Endometrial microvascular endothelial cells (primary cell): ENCODE measurements around the gene SEC14L5. TPM values are rescaled to one million over a fixed set of nuclear protein-coding genes. Genes with fewer than 3 reads are reported as not detected.

Source experiments
- in situ Hi-C: cut with HindIII; loops from 2 replicates; pipeline ENCODE4 v1.10.0; 2017; ENCODE audit warnings: low sequenced_read_pairs, low pct_unique_long_range_greater_than_20kb; ENCODE audit errors: inconsistent ontology term
- total RNA-seq: library from RNA; depleted of rRNA; stranded (reverse); fragments of >200 nt; gene quantifications from one replicate; pipeline ENCODE4 v1.2.3, GENCODE V29; 2015; ENCODE audit errors: inconsistent ontology term

The SEC14L5 gene
- total RNA-seq, 1 donor from 2014 or later, result not detected

DNA sequence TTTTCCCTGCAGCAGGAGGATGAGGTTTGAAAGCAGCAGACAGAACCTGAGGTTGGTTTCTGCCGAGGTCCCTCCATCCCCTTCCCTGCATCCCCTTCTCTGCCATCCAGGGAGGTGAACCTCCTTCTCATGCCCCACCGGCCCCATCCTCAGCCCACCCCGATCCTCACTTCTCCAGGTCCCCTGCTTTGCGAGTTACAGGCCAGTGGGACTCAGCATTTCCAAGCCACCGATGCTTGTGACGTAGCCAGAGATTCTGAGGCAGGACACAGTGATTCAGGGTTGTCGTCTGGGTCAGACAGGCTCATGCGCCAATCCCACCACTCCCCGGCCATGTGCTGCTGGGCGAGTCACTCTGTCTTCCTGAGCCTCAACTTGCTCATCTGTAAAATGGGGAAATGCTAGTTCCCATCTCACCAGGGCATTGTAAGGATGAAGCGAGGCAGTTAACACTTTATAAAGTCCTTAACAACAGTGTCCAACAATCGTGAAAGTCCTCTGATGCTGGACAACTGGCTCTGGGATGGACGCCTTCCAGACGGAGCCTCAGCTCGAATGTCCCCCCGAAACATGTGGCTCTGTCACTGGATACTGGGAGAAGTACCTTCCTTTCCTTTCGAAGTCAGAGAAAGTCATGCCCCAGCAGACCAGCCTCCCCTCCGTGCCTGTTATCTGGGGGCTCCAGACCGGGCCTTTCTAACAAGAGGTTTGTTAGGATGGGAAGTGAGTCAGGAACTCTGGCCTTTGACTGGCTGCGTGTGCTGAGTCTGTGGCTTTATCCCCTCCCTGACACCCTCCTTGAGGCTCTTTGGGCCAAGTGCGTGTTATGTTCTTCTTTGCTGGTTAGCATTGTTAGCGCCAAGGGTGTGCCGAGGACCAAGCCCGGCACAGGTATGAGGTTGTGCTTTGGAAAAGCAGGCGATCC, 21.9 kb downstream of the SEC14L5 start:
- in situ Hi-C loops, result no loop called here

DNA sequence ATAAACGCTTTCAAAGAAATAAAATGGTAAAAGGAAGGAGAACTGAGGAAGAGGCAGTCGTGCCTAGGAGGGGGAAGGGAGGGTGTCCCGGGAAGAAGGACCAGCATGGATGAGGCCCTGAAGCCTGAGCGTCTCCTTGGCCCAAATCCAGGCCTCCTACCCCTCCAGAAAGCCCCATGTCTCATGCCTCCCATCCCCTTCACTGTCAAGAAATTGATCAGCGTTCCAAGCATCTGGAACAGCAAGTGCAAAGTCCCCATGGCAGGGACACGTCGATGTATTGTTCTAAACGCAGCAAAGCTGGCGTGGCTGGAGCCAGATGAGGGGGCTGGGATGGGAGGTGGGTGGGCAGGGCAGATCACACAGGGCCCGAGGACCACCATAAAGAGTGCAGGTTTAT, 22.6 kb downstream of the SEC14L5 start:
- in situ Hi-C loops, result no loop called here

- in situ Hi-C loops, result no loop called here
These were observed 23.3 kb downstream of the SEC14L5 start for GRCh38 chr16:4981473-4981872.

DNA sequence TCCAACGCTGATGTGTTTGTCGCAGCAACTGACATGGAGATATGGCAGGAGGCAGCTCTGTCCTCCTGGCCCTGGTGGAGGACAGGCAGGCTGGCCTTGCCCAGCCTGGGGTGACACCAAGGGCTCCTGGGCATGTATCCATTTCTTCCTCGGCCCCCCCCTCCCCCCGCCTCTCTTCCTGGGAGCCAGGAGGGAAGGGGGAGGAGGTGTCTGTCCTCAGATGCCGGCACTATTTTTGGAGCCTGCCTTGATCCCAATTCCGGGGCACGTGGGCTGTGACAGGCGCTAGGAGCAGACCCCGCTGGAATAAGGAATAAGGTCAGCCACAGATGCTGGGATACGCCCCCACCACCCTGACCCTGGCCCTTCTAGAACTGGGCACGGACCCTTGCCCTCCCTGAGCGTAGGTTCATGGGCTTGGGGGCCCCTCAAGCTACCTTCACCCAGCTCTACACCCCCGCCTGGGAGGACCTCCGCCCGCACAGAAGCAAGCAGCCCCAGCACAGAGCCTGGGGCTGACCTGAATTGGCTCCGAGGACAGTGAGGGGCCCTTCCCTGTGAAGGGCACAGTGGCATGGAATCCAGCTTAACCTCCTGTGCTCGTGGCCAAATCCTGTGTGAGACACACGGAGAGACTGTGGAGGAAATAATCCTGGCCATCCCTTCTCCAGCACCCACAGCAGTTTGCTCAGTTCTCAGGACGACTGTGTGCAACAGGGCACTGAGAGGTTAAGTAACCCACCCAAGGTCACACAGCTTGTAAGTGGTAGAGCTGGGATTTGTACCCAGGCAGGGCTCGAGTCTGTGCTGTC, 24.1 kb downstream of the SEC14L5 start:
- in situ Hi-C loops, result no loop called here

- in situ Hi-C loops, result no loop called here
These were observed 26.3 kb downstream of the SEC14L5 start for GRCh38 chr16:4984174-4984990.

- in situ Hi-C loops, result no loop called here
These were observed 29.1 kb downstream of the SEC14L5 start for GRCh38 chr16:4987250-4987579.

- in situ Hi-C loops, result no loop called here
These were observed 29.6 kb downstream of the SEC14L5 start for GRCh38 chr16:4987580-4988374.

- in situ Hi-C loops, result no loop called here
These were observed 30.5 kb downstream of the SEC14L5 start for GRCh38 chr16:4988647-4989046.

GRCh38 chr16:4989391-4990006, 31.4 kb downstream of the SEC14L5 start:
- in situ Hi-C loops, result no loop called here

GRCh38 chr16:4990415-4990814, 32.3 kb downstream of the SEC14L5 start:
- in situ Hi-C loops, result no loop called here

DNA sequence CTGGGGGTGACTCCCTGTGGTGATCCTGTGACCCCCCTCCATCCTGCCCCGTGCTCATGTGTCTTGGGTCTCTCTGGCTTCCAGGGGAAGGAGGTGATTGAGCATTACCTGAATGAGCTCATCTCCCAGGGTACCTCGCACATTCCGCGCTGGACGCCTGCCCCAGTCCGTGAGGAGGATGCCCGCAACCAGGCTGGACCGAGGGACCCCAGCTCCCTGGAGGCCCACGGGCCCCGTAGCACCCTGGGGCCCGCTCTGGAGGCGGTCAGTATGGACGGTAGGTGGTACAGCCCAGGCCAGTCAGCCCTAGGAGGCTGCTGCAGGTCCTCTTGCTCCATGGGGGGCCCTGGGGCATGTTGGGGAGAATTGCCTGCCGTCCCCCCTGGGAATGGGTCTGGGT, 33.6 kb downstream of the SEC14L5 start:
- in situ Hi-C loops, result no loop called here

GRCh38 chr16:4994719-4995434, 36.7 kb downstream of the SEC14L5 start:
- in situ Hi-C loops, result no loop called here

DNA sequence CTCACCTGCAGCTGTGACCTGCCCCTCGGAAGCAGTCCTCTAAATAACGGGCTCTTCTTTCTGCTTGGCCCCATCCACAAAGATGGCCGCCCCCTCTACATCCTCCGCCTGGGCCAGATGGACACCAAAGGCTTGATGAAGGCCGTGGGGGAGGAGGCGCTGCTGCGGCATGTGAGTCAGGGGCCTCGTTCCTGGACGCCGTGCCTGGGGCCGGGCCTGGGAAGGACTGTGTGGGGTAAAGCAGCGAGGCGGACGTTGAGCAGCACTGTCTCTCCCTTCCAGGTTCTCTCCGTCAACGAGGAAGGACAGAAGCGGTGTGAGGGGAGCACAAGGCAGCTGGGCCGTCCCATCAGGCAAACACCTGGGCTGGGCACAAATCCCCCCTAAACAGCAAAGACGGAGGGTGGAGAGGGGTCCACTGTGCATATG, 42.5 kb downstream of the SEC14L5 start:
- in situ Hi-C loops, result no loop called here

GRCh38 chr16:5001571-5001970, 43.4 kb downstream of the SEC14L5 start:
- in situ Hi-C loops, result no loop called here

DNA sequence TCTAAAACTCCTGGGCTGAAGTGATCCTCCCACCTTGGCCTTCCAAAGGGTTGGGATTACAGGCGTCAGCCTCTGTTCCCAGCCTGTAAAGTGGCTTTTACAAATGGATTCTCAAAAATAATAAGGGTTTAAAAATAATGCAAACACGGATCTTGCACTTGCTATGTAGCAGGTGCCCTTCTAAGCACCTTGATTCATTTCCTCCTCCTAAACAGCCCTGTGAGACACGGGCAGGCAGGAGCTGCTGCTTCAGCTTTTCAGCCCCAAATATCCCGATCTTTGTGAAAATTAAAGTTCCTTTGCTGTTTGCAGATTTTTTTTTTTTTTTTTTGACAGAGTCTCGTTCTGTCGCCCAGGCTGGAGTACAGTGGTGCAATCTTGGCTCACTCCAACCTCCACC, 43.9 kb downstream of the SEC14L5 start:
- in situ Hi-C loops, result no loop called here

DNA sequence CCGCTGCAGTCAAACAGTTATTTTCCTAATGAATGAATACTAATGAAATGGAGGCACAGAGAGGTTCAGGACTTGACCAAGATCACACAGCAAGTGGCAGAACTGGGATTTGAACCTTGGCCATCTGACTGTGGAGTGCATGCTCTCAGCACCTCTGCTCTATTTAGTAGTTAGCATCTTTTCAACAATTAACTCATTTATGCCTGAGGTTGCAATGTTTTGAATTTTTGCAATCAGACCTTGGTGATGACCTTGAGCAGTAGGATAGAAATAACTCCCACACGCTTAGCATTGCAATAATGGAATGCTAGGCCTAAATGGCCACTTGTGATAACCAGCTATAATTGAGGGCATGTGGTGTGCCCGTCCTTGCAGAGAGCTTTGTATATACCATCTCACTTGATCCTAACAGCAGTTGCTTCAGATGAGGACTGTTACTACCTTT, 44.6 kb downstream of the SEC14L5 start:
- in situ Hi-C loops, result no loop called here

DNA sequence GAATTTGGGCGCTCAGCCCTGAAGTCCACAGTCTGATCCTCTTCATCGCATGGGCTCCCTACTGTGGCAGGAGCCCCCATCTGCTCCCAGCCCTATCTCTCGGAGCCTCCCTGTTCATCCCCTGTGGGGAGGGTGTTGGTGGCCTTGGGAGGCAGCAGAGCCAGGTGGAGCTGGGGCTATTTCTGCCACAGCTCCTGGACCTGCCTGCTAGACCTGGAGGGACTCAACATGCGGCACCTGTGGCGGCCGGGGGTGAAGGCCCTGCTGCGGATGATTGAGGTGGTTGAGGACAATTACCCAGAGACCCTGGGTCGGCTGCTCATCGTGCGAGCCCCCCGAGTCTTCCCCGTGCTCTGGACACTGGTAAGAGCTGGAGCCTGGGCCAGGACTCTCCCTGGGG, 45.1 kb downstream of the SEC14L5 start:
- in situ Hi-C loops, result no loop called here
